GM12878 (cell line): ENCODE measurements around the gene GXYLT1. TPM values are rescaled to one million over a fixed set of nuclear protein-coding genes. Genes with fewer than 3 reads are reported as not detected.

Experiments
- CEBPB ChIP-seq, 2 experiments: fragments of 150-350 bp in 1 of 2; IDR thresholded peaks; 2 replicates each; pipeline ENCODE4 v1.6.1; 2012 to 2014; ENCODE audit warnings: low read depth in 2 of 2, low read length in 2 of 2, borderline replicate concordance in 1 of 2, inconsistent platforms in 1 of 2
- CUX1 ChIP-seq: IDR thresholded peaks from 2 replicates; pipeline ENCODE4 v1.6.1; 2012; ENCODE audit warnings: improper control_type of control experiment, low read depth, low read length; ENCODE audit not compliant: insufficient replicate concordance
- ELK1 ChIP-seq: IDR thresholded peaks from 2 replicates; pipeline ENCODE4 v1.6.1; 2012; ENCODE audit warnings: low read depth, low read length, improper control_type of control experiment
- MYC ChIP-seq: IDR thresholded peaks from 2 replicates; pipeline ENCODE4 v1.6.1; 2011; ENCODE audit warnings: mild to moderate bottlenecking, low read length, moderate library complexity, inconsistent platforms; ENCODE audit not compliant: insufficient read depth, insufficient replicate concordance, insufficient read length, severe bottlenecking
- RBBP5 ChIP-seq: fragments of 200-600 bp; sonication (generic); conservative IDR thresholded peaks from 2 replicates; pipeline ENCODE4 v1.6.1; 2016
- SRF ChIP-seq, 2 experiments: IDR thresholded peaks; 2 replicates each; pipeline ENCODE4 v1.6.1; 2011; ENCODE audit warnings: low read depth in 2 of 2, low read length in 2 of 2, mild to moderate bottlenecking in 1 of 2, moderate library complexity in 1 of 2
- polyA plus RNA-seq, 11 experiments: library from polyadenylated mRNA; depleted of rRNA in 4 of 11; unstranded in 6 of 11; stranded (reverse) in 5 of 11; fragments of >200 nt; fragmentation: Nextera tagmentation in 4 of 11; fragmentation: Illumina TruSeq in 1 of 11; extraction: Ambion mirVana in 4 of 11; extraction: Trizol in 1 of 11; gene quantifications; 1 replicate in 1 of 11; 2 replicates in 10 of 11; pipeline versions ENCODE4 v1.2.1 to v1.2.3, GENCODE V29; 2011 to 2016; ENCODE audit warnings: inconsistent platforms in 2 of 11, missing spikeins in 2 of 11, low read depth in 1 of 11
- total RNA-seq, 4 experiments: library from RNA; depleted of rRNA in 3 of 4; stranded (reverse); fragments of >200 nt in 3 of 4; fragmentation: Illumina TruSeq in 1 of 4; extraction: Trizol in 1 of 4; gene quantifications; 2 replicates each; pipeline versions ENCODE4 v1.2.1 to v1.2.3, GENCODE V29; 2013 to 2021
- TF ChIP-seq, protein P1 (sequence below): IDR thresholded peaks from 2 replicates; pipeline ENCODE4 v1.6.1; 2011; ENCODE audit warnings: mild to moderate bottlenecking, low read depth, low read length, moderate library complexity; ENCODE audit not compliant: insufficient replicate concordance
- TF ChIP-seq, protein P2 (sequence below): IDR thresholded peaks from 2 replicates; pipeline ENCODE4 v1.6.1; 2012; ENCODE audit warnings: low read length, inconsistent platforms

GXYLT1 gene
- total and polyA plus RNA-seq, 10 of the 15 experiments (the other 5 are each of a cell fraction or from before 2014, with no cell fraction given): 2.3 to 14.9 (median 8.9) TPM

GRCh38 chr12:42144408-42145196 is at the start of gene GXYLT1 (continued):
- TF ChIP-seq MYC (no peak), CEBPB (IDR thresholded peaks at IDR 0.05; ENCODE audit: borderline replicate concordance in 1 of 2, low read depth in 2 of 2, low read length in 2 of 2) (no peak), ELK1 (peak; percentile 74), SRF (IDR thresholded peaks at IDR 0.05; ENCODE audit: low read depth in 2 of 2, low read length in 2 of 2) (no peak), RBBP5 (no peak), CUX1 (no peak)
- TF ChIP-seq, protein P1, sequence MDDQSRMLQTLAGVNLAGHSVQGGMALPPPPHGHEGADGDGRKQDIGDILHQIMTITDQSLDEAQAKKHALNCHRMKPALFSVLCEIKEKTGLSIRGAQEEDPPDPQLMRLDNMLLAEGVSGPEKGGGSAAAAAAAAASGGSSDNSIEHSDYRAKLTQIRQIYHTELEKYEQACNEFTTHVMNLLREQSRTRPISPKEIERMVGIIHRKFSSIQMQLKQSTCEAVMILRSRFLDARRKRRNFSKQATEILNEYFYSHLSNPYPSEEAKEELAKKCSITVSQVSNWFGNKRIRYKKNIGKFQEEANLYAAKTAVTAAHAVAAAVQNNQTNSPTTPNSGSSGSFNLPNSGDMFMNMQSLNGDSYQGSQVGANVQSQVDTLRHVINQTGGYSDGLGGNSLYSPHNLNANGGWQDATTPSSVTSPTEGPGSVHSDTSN: no peak
- TF ChIP-seq, protein P2, sequence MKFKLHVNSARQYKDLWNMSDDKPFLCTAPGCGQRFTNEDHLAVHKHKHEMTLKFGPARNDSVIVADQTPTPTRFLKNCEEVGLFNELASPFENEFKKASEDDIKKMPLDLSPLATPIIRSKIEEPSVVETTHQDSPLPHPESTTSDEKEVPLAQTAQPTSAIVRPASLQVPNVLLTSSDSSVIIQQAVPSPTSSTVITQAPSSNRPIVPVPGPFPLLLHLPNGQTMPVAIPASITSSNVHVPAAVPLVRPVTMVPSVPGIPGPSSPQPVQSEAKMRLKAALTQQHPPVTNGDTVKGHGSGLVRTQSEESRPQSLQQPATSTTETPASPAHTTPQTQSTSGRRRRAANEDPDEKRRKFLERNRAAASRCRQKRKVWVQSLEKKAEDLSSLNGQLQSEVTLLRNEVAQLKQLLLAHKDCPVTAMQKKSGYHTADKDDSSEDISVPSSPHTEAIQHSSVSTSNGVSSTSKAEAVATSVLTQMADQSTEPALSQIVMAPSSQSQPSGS: no peak
- TF ChIP-seq, all 136 proteins: peak for 41
